GM12878 (cell line): ENCODE data around the gene PCNX1. TPM values are rescaled to one million over a fixed set of nuclear protein-coding genes. Genes with fewer than 3 reads are reported as not detected.
"Not testable (repeated sequence)": the region's sequence is repeated elsewhere in the genome, so short reads cannot be mapped to it uniquely, and the experiment has no call there.

ENCODE experiments used
- ATAC-seq: fragments of 200-7000 bp; cut with Tn5 transposase; 3 replicates; pipeline ENCODE4 v1.9.1; 2020; ENCODE audit warnings: mild to moderate bottlenecking, moderate library complexity
- BruUV-seq: library from RNA; stranded (reverse); fragments of 400-500 nt; replicated peaks from 2 replicates; lab custom pipeline; 2021; lab: Mats Ljungman, UMichigan
- CTCF ChIA-PET: fragments of 300-600 bp; sonication (Branson Sonifier 250); formaldehyde crosslinking; extraction: SDS; loops from one replicate; lab custom pipeline; 2021; ENCODE audit warnings: inconsistent platforms; lab: Yijun Ruan, JAX
- POLR2A ChIA-PET: fragments of 350-600 bp; formaldehyde crosslinking; extraction: SDS; loops from one replicate; lab custom pipeline; 2021; ENCODE audit warnings: inconsistent platforms; lab: Charles Lee
- RAD21 ChIA-PET: fragments of 300-600 bp; sonication (Branson Sonifier 250); formaldehyde crosslinking; loops from one replicate; lab custom pipeline; 2023; ENCODE audit warnings: antibody characterized with exemption; ENCODE audit not compliant: unreplicated experiment; lab: Charles Lee
- SMC1A ChIA-PET: fragments of 300-600 bp; sonication (Branson Sonifier 250); formaldehyde crosslinking; loops from one replicate; lab custom pipeline; 2023; ENCODE audit not compliant: unreplicated experiment, uncharacterized antibody; lab: Charles Lee
- DNase-seq: peaks from one replicate; pipeline ENCODE4 v3.0.0-alpha.2; 2011; ENCODE audit warnings: low read depth, low spot score
- FAIRE-seq: peaks from 3 replicates; lab custom pipeline; 2011; peaks lifted over from hg19 to GRCh38; lab: Jason Lieb, UNC
- H2AFZ ChIP-seq: 2 replicates; pipeline ENCODE4 v1.6.0; 2011; ENCODE audit warnings: low read depth, low read length, control low read depth; ENCODE audit not compliant: control insufficient read depth
- H3K27ac ChIP-seq: 2 replicates; pipeline ENCODE4 v1.5.1; 2011; ENCODE audit warnings: control low read depth; ENCODE audit not compliant: control insufficient read depth, insufficient read depth
- H3K27me3 ChIP-seq, 2 experiments: replicated peaks in 1 of 2; 2 replicates each; pipeline versions ENCODE4 v1.6.0 to v1.6.1; 2011; ENCODE audit warnings: low read length in 1 of 2; ENCODE audit not compliant: control insufficient read depth in 2 of 2, insufficient read depth in 2 of 2
- H3K36me3 ChIP-seq, 2 experiments: 2 replicates each; pipeline ENCODE4 v1.5.1; 2011; ENCODE audit warnings: low read length in 1 of 2; ENCODE audit not compliant: control insufficient read depth in 2 of 2, insufficient read depth in 2 of 2
- H3K4me1 ChIP-seq: 2 replicates; pipeline ENCODE4 v1.6.1; 2011; ENCODE audit warnings: mild to moderate bottlenecking, low read length, moderate library complexity, mixed read lengths; ENCODE audit not compliant: control insufficient read depth, insufficient read depth
- H3K4me2 ChIP-seq: 2 replicates; pipeline ENCODE4 v1.6.0; 2011; ENCODE audit warnings: control low read depth; ENCODE audit not compliant: control insufficient read depth, insufficient read depth
- H3K4me3 ChIP-seq: fragments of 200-600 bp; sonication (generic); 2 replicates; pipeline ENCODE4 v1.5.1; 2016
- H3K79me2 ChIP-seq: 2 replicates; pipeline ENCODE4 v1.6.0; 2011; ENCODE audit warnings: low read length; ENCODE audit not compliant: control insufficient read depth, insufficient read depth
- H3K9ac ChIP-seq: 2 replicates; pipeline ENCODE4 v1.8.0; 2011; ENCODE audit warnings: low read length, control low read depth, mixed read lengths; ENCODE audit not compliant: control insufficient read depth, insufficient read depth
- H3K9me3 ChIP-seq: replicated peaks from 3 replicates; pipeline ENCODE4 v1.5.1; 2011; ENCODE audit warnings: mild to moderate bottlenecking, low read length; ENCODE audit not compliant: control insufficient read depth, insufficient read depth
- H4K20me1 ChIP-seq: 2 replicates; pipeline ENCODE4 v1.6.0; 2011; ENCODE audit not compliant: control insufficient read depth, insufficient read depth
- ASH2L ChIP-seq: fragments of 300-600, 200-600 bp; sonication (generic); IDR thresholded peaks from 2 replicates; pipeline ENCODE4 v1.6.1; 2017; ENCODE audit warnings: low read depth, mild to moderate bottlenecking, borderline replicate concordance
- E4F1 ChIP-seq: fragments of 450-650 bp; IDR thresholded peaks from 2 replicates; pipeline ENCODE4 v1.6.1; 2018; ENCODE audit warnings: borderline replicate concordance, mild to moderate bottlenecking; ENCODE audit not compliant: partially characterized antibody
- EZH2 ChIP-seq: IDR thresholded peaks from 2 replicates; pipeline ENCODE4 v1.6.1; 2012; ENCODE audit warnings: low read depth, mild to moderate bottlenecking, control low read depth, inconsistent platforms, low read length, borderline replicate concordance; ENCODE audit not compliant: control insufficient read depth
- NR2C2 ChIP-seq: IDR thresholded peaks from 2 replicates; pipeline ENCODE4 v1.6.1; 2011; ENCODE audit warnings: borderline replicate concordance, low read depth; ENCODE audit not compliant: control insufficient read depth, insufficient read length
- PAX5 ChIP-seq: IDR thresholded peaks from 2 replicates; pipeline ENCODE4 v1.6.1; 2011; ENCODE audit warnings: low read depth, low read length, borderline replicate concordance
- POLR2A ChIP-seq: IDR thresholded peaks from 2 replicates; pipeline ENCODE4 v1.6.1; 2011; ENCODE audit warnings: low read depth, mild to moderate bottlenecking, low read length
- SIN3A ChIP-seq: IDR thresholded peaks from 2 replicates; pipeline ENCODE4 v1.6.1; 2012; ENCODE audit warnings: low read depth, low read length, improper control_type of control experiment
- SIX5 ChIP-seq: IDR thresholded peaks from 2 replicates; pipeline ENCODE4 v1.6.1; 2011; ENCODE audit warnings: mild to moderate bottlenecking, low read depth, low read length, moderate library complexity; ENCODE audit not compliant: severe bottlenecking
- SMAD5 ChIP-seq: IDR thresholded peaks from 2 replicates; pipeline ENCODE4 v1.6.1; 2016; ENCODE audit warnings: antibody characterized with exemption, low read depth
- YBX1 ChIP-seq: fragments of 450-650 bp; IDR thresholded peaks from 2 replicates; pipeline ENCODE4 v1.6.1; 2016; ENCODE audit warnings: antibody characterized with exemption
- ZNF274 ChIP-seq: IDR thresholded peaks from one replicate; pipeline ENCODE4 v1.8.0; 2011; ENCODE audit not compliant: insufficient read length, insufficient read depth
- WGBS: methylation state at CpG from one replicate; pipeline ENCODE4 v1.1.6; 2016; ENCODE audit warnings: low lambda C conversion rate; ENCODE audit not compliant: insufficient replicate concordance, insufficient coverage; ENCODE audit errors: missing lambda C conversion rate; 5-methylcytosine and 5-hydroxymethylcytosine counted together
- in situ Hi-C: fragments of 300-500 bp; cut with MboI; formaldehyde crosslinking; loops from 9 replicates; pipeline ENCODE4 v1.14.3; 2018; ENCODE audit warnings: mixed read lengths
- intact Hi-C: fragments of 100-400 bp; cut with micrococcal nuclease; formaldehyde crosslinking; loops from one replicate; pipeline ENCODE4 v1.14.2; 2022; ENCODE audit not compliant: unreplicated experiment
- polyA plus RNA-seq, 11 experiments: library from polyadenylated mRNA; depleted of rRNA in 4 of 11; unstranded in 6 of 11; stranded (reverse) in 5 of 11; fragments of >200 nt; fragmentation: Nextera tagmentation in 4 of 11; fragmentation: Illumina TruSeq in 1 of 11; extraction: Ambion mirVana in 4 of 11; extraction: Trizol in 1 of 11; gene quantifications; 1 replicate in 1 of 11; 2 replicates in 10 of 11; pipeline versions ENCODE4 v1.2.1 to v1.2.3, GENCODE V29; 2011 to 2016; ENCODE audit warnings: inconsistent platforms in 2 of 11, missing spikeins in 2 of 11, low read depth in 1 of 11
- total RNA-seq, 4 experiments: library from RNA; depleted of rRNA in 3 of 4; stranded (reverse); fragments of >200 nt in 3 of 4; fragmentation: Illumina TruSeq in 1 of 4; extraction: Trizol in 1 of 4; gene quantifications; 2 replicates each; pipeline versions ENCODE4 v1.2.1 to v1.2.3, GENCODE V29; 2013 to 2021

PCNX1 gene
- total and polyA plus RNA-seq, 10 of the 15 experiments (the other 5 are each of a cell fraction or from before 2014, with no cell fraction given): 4.6 to 53.9 (median 20.5) TPM

- no peaks in the 10 kb centered on the region for H3K9me3 ChIP-seq
- H4K20me1 ChIP-seq: no peaks in the 10 kb centered on the region
- in situ Hi-C loops: no loop called here
- peaks cover 0 to under 1% of the 10 kb centered on the region in 2 experiments; a peak in 1 of 4 replicates for H3K36me3 ChIP-seq
- SMC1A ChIA-PET: interaction anchor here (2.2 kb wide), 1 partner anchor 9 kb away, joined by 9 read pairs; no protein-coding TSS in a partner anchor
- POLR2A ChIA-PET: no interaction called here
- RAD21 ChIA-PET: no interaction called here
- H3K27me3 ChIP-seq: no peaks in the 10 kb centered on the region
- 38% methylated on average over 1 of the region's 1 CpG for WGBS
- ATAC-seq (no peak), FAIRE-seq (no peak), DNase-seq (no peak)
- H2AFZ ChIP-seq: no peak overlapping the region
- no peak overlapping the region for H3K27ac ChIP-seq
- no peak overlapping the region for H3K4me3 ChIP-seq
- no peaks in the 10 kb centered on the region for H3K79me2 ChIP-seq
- H3K9ac ChIP-seq: no peak overlapping the region
- intact Hi-C loops: no loop called here
- CTCF ChIA-PET: interaction anchor here (2.2 kb wide), 1 partner anchor 9 kb away, joined by 8 read pairs; no protein-coding TSS in a partner anchor
- no peak for TF ChIP-seq ZNF274
- no peak for TF ChIP-seq SIX5
- no peak for TF ChIP-seq POLR2A
- no peak for TF ChIP-seq ASH2L
- no peak for TF ChIP-seq EZH2
- no peak for TF ChIP-seq E4F1
- no peak for TF ChIP-seq SIN3A
- no peak for TF ChIP-seq SMAD5
- TF ChIP-seq PAX5: no peak
- TF ChIP-seq NR2C2: no peak
- no peak for TF ChIP-seq YBX1
- H3K4me2 ChIP-seq: no peak overlapping the region
- no TSS peak for BruUV-seq
- no peaks in the 10 kb centered on the region for H3K4me1 ChIP-seq
Observed at GRCh38 chr14:71013551-71014192, 106.4 kb downstream of the PCNX1 start.

GRCh38 chr14:71019917-71020316 lies 112.7 kb downstream of the PCNX1 start:
- H3K36me3 ChIP-seq, H3K27ac ChIP-seq, H3K4me1 ChIP-seq, H3K9ac ChIP-seq, H3K79me2 ChIP-seq, H3K4me2 ChIP-seq, H3K4me3 ChIP-seq, DNase-seq, H3K9me3 ChIP-seq, intact Hi-C loops, in situ Hi-C loops, POLR2A ChIA-PET, H3K27me3 ChIP-seq, H4K20me1 ChIP-seq, H2AFZ ChIP-seq, ATAC-seq, FAIRE-seq, RAD21 ChIA-PET, CTCF ChIA-PET, SMC1A ChIA-PET, BruUV-seq: not testable (repeated sequence)
- no CpG with 5 or more reads among the region's 3 CpGs for WGBS
